IPS-18c (cell line): ENCODE measurements around the gene IQSEC2.

Experiments used
- H3K4me3 ChIP-seq: 2 replicates; pipeline ENCODE4 v1.7.0; 2013; ENCODE audit warnings: low read depth, mild to moderate bottlenecking, low read length, moderate library complexity; ENCODE audit not compliant: insufficient read depth
- H3K9me3 ChIP-seq: one replicate; pipeline ENCODE4 v1.6.1; 2013; ENCODE audit warnings: mild to moderate bottlenecking, low read length, moderate library complexity; ENCODE audit not compliant: control insufficient read depth, insufficient read depth

Gene IQSEC2

DNA sequence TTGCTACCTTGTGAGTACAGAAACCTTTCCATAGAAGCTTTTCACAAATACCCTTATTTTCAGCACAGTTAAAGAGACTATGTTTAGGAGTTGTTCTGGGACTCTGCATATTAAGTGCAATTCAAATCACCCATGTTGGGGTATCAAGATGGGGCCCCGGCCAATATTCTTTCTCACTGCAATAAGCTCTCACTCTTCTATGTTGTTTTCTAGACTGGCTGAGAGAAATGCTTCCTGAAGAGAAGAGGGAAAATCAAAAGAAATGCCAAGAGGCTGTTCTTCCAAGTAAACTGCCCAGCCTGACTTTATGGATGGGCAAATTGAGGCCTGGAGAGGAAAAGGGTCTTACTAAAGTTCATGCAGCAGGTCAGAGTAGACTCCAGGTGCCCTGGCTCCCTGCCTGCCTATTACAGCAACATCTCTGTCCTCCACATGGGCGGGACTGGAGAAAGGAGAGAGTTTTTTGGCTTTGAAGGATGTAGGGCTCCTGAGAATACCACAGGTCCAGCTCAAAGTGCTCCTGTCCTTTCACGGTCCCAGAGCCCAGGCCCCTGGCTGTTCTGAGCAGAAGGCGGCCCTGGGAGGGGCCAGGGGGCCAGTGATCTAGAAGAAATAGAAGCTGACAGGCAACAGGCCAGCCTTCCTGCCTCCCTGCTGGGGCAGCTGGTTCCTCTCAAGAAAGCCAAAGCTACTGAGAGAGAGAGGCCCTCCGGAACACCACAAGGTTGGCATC lies 745 bp upstream of the IQSEC2 start:
- Histone ChIP-seq H3K9me3 (peaks cover 3% of the 10 kb centered on the region), H3K4me3 (no peak overlapping the region)

DNA sequence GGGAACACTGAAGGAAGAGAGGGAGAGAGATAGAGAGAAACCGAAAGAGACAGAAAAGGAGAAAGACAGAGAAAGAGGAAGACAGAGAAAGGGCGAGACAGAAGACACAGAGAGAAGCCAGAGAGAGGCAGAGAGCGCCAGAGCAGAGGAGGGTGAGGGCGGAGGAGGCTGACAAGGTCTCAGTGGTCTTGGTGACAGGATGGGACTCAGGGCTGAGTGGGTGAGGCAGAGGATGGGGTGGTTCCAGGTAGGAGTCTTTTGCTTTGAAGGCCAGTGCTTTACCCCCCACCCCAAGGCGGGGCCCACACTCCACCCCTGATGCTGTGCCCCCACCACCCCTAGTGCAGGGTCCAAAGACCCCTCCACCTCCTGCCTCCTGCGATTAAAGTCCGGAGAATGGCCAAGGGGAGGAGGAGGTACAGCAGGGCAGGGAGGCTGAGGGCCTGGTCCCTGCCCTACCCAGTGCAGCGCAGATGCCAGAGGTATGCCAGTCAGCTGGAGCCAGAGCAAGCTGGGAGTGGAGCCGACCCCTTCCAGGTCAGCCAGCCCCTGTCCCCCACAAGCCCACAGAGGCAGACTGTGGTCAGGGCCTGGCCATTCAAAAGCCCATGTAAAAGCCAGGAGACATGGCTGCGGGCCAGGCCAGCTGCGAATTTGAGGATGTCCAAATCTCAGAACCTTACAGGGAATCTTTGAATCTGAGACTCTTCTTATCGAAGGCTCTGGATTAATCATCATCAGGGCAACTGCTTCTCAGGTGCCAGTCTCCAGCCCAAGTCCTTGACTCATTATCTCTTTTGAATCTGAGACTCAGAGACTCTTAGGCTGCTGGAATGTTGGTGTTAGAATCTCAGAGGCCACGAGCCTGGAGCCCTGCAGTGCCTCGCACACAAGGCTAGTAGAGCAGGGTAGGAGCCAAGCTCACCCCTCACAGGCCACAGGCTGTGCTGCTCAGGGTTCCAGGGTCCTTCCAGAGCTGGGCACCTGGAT lies 758 bp downstream of the IQSEC2 start:
- Histone ChIP-seq H3K4me3 (no peak overlapping the region; the same call in none of the 2 replicates), H3K9me3 (peaks cover 3% of the 10 kb centered on the region)

DNA sequence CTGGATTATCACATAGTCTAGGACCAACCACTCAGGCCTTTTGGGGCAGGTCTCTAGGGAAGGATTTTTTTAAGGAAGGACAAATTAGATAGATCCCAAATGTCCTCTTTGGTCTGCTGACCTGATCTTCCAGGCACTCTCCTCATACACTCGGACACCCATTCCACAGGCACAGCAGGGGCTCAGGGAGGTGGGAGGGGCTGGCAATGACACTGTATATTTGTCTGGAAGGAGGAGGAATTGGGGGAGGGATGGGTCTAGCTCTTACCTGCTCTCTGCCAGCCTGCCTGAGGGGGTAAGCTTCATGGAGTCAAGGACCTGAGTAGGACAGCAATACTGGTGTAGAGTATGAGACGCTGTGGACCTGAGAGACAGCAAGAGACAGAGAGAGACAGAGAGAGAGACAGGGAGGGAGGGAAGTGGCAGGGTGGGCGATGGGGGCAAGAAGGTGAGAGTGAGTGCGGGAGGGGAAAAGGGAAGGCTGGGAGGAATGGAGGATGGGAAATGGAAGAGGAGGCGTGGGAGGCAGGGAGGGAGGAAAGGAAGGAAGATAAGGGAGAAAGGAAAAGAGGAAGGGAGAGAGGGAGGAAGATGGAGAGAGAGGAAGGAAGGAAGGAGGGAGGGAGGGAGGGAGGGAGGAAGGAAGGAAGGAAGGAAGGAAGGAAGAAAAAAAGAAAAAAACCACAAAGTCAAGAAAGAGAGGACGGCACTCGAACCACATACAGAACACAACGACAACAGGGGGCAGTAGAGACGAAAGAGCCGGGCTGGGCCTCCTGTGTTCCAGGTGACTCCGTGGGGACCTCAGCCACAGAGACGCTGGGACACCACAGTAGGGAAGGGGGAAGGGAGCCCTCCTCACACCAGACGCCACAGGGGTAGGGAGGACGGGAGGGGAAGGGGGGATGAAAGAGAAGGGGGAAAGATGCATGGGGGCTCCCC lies 1.8 kb downstream of the IQSEC2 start:
- no peak overlapping the region for H3K4me3 ChIP-seq
- peaks cover 3% of the 10 kb centered on the region for H3K9me3 ChIP-seq

DNA sequence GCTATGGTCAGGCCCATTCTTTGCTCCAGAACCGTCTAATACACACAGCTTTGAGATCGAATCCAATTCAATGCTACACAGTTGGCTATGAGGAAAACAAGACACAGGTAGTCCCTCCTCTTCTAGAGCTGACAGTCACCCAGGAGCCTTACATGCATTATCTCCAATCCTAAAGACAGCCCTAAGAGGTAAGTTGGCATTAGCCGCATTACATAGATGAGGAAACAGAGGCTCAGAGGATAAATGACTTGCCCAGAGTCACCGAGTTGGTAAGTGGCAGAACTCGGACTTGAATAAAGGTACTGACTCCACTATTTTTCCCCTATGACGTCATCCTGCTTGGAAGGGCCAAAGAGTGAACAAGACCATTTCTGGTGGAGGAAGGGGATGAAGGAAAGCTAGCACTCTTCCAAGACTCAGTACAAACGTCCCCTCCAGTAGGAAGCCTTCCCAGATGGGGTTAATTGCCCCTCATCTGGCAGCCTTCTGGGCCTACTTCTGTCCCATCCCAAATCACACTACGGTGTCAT lies 8.5 kb downstream of the IQSEC2 start:
- H3K9me3 ChIP-seq: no peaks in the 10 kb centered on the region
- H3K4me3 ChIP-seq: no peak overlapping the region

DNA sequence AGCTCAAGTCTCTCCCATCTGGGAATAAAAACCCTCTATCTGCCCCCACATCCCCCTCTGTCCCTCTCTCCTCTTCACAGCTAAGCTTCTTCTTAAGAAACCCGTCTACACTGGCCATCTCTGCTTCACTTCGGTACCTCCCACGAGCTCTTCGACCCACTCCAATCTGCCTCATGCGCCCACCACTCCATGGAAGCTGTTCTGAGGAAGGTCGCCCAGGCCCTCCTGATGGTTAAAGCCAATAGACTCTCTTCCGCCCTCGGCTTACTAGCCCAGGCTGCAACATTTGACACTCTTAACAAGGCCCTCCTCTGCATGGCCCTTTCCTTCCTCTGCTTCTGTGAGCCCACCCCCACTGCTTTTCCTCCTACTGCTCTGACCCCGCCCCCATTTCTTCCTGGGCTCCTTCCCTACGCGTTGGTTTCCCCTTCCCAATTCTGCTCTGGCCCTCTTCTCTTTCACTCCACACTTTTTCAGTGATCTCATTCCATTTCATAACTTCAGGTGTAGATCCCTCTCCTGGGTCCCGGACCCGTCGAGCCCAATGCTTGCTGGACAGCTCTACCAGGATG lies 11.8 kb downstream of the IQSEC2 start:
- Histone ChIP-seq H3K4me3 (no peak overlapping the region), H3K9me3 (no peaks in the 10 kb centered on the region)

DNA sequence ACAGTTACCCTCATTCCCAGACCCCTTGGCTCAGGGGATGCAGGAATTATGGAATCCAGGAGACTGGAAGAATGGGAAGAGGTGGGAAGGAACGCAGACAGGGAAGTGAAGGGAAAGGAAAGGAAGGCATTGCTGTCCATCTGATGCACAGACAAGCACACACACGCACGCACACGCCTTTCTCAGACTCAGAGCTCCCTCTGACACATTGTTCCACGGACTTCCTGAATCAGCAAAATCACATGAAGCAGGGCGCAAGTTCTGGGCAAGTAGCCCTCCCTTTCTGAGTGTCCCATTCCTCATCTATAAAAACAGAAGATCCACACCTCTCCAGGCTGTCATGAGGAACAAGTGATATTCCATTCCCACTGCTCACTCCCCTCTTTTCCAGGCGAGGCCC lies 13.2 kb downstream of the IQSEC2 start:
- Histone ChIP-seq H3K9me3 (no peaks in the 10 kb centered on the region), H3K4me3 (no peak overlapping the region)

DNA sequence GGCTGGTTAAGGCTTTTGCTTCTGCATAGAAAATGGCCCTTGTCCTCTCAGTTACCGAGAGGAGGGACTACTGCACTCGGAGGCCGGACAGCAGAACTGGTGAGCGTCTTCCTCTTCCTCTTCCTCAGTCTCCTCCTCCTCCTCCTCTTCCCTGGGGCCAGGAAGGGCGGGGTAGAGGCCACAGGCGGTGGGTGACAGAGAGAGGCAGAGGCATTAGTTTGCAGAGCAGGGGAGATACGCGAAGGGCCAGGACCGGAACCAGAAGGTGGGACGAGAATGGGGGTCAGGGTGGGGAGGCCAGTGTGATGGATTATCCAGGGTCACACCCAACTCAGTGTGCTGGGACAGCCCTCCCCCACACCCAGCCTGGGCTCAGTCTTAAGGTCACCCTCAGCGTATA lies 14.5 kb downstream of the IQSEC2 start:
- Histone ChIP-seq H3K4me3 (no peak overlapping the region), H3K9me3 (no peaks in the 10 kb centered on the region)

DNA sequence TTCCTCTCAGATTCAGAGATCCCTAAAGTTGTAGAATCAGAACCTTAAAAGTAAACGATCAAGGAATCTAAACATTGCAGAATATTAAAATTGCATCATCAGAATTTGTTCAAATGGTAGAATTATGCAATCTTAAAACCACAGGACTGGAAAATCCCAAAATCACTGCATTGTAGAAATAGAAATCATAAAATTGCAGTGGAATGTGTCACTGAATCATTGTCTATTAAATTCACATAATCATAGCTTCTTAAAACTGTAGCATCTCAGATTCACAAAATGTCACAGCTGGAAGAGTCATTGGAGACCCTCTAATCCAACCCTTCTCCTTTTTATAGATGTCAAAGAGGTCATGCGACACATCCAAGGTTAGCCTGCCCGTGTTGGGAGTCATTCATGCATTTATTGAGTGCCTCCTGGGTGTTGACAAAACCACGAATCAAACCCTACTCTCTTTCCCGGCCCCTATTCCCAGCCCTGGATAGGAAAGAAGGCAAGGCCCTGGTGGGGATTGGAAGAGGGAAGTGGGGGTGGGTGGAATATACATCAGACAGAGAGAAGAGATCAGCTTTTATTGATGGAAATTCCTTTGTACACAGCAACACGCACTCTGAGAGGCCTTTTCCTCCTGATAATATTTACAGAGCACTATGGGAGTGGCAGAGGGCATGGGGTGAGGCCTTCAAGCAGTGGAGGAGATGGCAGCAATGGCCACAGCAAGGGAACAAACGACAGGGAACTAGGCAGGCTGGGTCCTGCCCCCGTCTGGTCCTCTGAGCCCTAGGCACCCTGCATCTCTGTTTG lies 15.4 kb downstream of the IQSEC2 start:
- Histone ChIP-seq H3K9me3 (no peaks in the 10 kb centered on the region), H3K4me3 (no peak overlapping the region)

DNA sequence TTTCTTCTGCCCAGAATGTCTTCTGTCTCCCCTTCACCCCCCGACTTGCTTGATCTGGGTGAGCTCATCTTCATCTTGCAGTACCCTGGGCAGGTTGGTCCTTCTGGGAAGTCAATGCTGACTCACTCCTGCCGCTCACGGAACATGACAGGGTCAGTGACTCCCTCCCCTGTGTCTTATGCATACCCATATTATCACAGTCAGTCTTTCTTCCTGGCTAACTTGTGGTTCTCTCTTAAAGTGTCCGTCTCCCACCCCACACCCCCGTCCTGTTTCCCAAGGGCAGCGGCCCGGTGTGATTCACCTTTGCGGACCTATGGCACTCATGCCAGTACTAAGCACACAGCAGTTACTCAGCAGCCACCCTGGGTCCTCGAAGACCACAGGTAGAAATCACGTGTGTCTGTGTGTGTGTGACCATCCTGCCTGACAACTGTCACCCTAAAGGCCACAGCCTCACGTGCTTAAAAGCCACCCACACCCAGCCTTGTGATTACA lies 17.7 kb downstream of the IQSEC2 start:
- no peak overlapping the region for H3K4me3 ChIP-seq

DNA sequence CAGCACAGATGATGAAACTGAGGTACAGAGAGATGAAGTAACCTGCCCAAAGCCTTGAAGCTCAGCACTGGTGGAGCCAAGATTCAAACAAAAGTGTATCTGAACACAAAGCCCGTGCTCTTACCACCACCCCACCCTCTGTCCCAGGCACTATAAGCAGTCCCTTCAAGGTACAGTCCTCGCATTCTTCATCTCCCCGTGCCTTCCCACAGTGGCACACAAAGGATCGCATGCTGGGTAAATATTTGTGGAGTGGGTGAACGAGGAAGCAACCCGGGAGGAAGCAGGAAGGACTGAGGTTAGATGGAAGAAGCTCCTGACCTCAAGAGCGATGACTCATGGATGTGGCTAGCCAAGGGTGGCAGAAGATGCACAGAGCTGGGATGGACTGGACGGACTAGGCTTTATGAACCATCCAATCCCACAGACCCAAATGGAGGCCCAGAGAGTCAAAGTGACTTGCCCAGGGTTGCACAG lies 18.4 kb downstream of the IQSEC2 start:
- Histone ChIP-seq H3K4me3 (no peak overlapping the region), H3K9me3 (no peaks in the 10 kb centered on the region)

More for the DNA sequence above, 17.7 kb downstream of the IQSEC2 start:
- no peaks in the 10 kb centered on the region for H3K9me3 ChIP-seq

DNA sequence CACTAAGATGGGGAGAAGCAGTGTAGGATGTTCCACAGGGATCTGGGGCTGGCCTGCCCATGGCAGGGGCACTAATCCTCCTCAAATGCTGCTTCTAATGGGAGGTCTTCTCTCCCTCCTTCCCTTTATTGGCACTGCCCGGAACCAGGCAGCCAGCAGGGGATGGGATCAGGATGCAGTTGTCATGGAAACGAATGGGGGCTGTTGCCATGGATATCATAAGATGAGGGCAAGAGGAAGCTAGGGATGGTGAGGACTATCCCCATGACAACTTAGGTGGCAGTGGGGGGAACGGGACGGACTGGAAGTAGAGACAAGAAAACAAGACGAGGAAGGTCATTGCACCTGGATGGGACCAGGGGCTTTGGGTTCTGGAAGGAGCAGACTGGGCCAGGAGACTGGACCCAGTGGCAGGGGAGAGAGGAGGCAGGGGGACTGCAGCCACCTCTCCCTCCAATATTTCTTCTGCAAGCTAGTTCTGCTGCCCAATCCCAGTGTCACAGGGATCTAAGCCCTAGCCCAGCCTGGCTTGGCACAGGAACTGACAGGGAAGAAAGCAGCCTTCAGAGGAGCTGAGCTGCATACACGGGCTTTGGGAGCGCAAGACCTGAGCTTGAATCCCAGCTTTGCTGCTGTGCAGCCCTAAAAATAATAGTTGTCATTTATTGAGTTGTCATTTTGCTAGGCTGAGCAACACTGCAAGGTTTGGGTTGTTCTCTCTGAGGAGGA lies 19.0 kb downstream of the IQSEC2 start:
- Histone ChIP-seq H3K9me3 (no peaks in the 10 kb centered on the region), H3K4me3 (no peak overlapping the region)

DNA sequence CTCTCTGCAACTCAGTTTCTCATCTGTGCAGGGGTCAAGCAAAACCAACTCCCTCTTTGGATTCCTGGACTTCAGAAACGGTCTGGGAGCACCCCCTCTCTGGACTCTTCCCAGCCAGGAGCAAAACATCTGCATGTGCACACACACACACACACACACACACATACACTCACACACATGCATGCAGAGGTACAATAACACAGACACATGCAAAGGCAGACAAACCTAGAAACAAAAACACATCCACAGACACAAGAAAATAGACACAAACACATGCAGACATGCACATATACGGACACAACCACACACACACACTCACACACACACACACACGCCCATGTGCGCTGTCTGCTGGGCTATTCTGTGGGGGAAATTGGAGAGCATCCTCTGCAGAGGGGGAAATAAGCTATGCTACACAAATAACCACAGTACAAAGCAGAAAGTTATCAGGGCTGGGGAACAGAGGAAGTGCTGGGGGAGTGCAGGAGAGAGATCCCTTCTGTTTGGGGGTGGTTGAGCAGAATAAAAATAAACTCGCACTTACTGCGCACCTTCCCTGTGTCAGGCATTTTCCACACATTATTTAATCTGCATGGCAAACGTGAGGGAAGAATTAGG lies 19.9 kb downstream of the IQSEC2 start:
- Histone ChIP-seq H3K4me3 (no peak overlapping the region), H3K9me3 (no peaks in the 10 kb centered on the region)

DNA sequence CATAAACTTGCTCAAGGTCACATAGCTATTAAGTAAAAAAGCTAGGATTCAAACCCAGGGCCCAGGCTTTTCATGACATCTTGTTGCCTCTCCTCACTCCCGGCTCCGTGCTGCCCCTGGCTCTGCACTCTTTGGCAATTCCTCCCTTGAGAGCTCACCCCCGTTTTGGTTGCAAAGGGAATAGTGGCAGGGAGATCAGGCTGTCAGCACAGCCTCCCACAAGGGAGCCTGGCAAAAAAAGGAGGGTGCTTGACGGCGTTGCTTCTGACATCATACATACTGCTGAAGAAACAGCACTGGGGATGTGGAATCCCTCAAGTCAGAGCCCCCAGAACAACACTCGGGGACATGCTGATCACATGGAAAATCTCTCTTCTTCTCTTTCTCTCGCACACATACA lies 20.5 kb downstream of the IQSEC2 start:
- no peaks in the 10 kb centered on the region for H3K9me3 ChIP-seq
- H3K4me3 ChIP-seq: no peak overlapping the region

DNA sequence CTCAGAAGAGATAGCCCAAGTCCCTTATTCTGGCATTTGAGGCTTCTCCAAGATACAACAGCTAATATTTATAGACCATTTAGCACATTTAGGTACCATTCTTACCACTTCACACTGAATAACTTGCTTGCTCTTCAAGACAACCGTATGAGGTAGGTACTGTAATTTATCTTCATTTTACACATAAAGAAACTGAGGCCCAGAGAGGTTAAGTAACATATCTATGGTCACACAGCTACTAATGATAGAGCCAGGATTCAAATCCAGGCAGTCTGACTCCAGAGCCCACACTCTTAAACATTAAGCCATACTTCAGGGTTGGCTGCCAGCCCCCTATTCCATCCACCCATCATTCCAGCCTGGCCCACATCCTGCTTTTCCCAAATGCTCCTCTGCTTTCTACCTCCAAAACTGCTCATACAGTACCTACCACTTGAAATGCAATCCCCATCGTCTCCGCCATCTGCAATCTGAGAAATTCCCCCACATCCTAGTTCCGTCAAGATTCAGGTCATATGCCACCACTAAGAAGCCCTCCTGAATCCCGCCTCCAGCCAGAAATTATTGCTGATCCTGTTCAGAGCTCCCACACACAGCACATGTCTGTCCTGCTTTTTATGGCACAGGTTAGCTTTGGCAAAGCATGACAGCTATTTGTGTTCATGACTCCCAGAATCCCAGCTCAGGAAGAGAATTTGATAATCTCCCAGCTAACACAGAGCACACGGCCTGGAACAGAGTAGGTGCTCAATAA lies 23.5 kb downstream of the IQSEC2 start:
- no peak overlapping the region for H3K4me3 ChIP-seq
- H3K9me3 ChIP-seq: no peaks in the 10 kb centered on the region
